MM.1S (cell line): ENCODE measurements around the gene RNASET2.

ENCODE experiments used
- CTCF ChIP-seq: fragments of 300-600 bp; sonication (generic); IDR thresholded peaks from 2 replicates; pipeline ENCODE4 v1.5.1; 2016; ENCODE audit warnings: antibody characterized with exemption, low read length, mixed read lengths
- EZH2 ChIP-seq: fragments of 300-600 bp; sonication (generic); optimal IDR thresholded peaks from 2 replicates; pipeline ENCODE3; 2017; ENCODE audit warnings: low read depth, mild to moderate bottlenecking, antibody characterized with exemption, low read length, mixed read lengths
- EZH2phosphoT487 ChIP-seq: fragments of 300-600 bp; sonication (generic); IDR thresholded peaks from 2 replicates; pipeline ENCODE4 v1.6.1; 2018; ENCODE audit warnings: antibody characterized with exemption, low read length

GRCh38 chr6:166908811-166909210, 47.5 kb downstream of the RNASET2 start:
- no peak for TF ChIP-seq CTCF
- no peak for TF ChIP-seq EZH2
- no peak for TF ChIP-seq EZH2phosphoT487
